ENCODE measurements around the gene CAMTA1.
"Not testable (repeated sequence)": the region's sequence is repeated elsewhere in the genome, so short reads cannot be mapped to it uniquely, and the experiment has no call there.

DNA sequence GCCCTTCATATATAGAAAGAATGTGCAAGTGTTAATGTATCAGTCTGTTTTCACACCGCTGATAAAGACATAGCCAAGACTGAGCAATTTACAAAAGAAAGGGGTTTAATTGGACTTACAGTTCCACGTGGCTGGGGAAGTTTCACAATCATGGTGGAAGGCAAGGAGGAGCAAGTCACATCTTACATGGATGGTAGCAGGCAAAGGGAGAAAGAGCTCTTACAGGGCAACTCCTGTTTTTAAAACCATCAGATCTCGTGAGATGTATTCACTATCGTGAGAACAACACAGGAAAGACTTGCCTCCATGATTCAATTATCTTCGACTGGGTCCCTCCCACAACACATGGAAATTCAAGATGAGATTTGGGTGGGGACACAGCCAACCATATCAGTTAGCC is 907.8 kb downstream of the CAMTA1 start:
- TF ChIP-seq CTCF (conservative IDR thresholded peaks at IDR 0.05; ENCODE audit: low read length); EZH2phosphoT487 (IDR thresholded peaks at IDR 0.05; ENCODE audit: borderline replicate concordance, low read depth, low read length): not testable (repeated sequence)
